ENCODE measurements around the gene QSOX2.

- TF ChIP-seq, protein P1, sequence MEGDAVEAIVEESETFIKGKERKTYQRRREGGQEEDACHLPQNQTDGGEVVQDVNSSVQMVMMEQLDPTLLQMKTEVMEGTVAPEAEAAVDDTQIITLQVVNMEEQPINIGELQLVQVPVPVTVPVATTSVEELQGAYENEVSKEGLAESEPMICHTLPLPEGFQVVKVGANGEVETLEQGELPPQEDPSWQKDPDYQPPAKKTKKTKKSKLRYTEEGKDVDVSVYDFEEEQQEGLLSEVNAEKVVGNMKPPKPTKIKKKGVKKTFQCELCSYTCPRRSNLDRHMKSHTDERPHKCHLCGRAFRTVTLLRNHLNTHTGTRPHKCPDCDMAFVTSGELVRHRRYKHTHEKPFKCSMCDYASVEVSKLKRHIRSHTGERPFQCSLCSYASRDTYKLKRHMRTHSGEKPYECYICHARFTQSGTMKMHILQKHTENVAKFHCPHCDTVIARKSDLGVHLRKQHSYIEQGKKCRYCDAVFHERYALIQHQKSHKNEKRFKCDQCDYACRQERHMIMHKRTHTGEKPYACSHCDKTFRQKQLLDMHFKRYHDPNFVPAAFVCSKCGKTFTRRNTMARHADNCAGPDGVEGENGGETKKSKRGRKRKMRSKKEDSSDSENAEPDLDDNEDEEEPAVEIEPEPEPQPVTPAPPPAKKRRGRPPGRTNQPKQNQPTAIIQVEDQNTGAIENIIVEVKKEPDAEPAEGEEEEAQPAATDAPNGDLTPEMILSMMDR (IDR thresholded peaks at IDR 0.05; ENCODE audit: low read length) = no peak
- TF ChIP-seq EZH2 (IDR thresholded peaks at IDR 0.05; ENCODE audit: borderline replicate concordance, low read length) = no peak
Observed at GRCh38 chr9:136190237-136190601, 55.4 kb downstream of the QSOX2 start.
